ENCODE measurements around the gene KAZN.

Gene KAZN

DNA sequence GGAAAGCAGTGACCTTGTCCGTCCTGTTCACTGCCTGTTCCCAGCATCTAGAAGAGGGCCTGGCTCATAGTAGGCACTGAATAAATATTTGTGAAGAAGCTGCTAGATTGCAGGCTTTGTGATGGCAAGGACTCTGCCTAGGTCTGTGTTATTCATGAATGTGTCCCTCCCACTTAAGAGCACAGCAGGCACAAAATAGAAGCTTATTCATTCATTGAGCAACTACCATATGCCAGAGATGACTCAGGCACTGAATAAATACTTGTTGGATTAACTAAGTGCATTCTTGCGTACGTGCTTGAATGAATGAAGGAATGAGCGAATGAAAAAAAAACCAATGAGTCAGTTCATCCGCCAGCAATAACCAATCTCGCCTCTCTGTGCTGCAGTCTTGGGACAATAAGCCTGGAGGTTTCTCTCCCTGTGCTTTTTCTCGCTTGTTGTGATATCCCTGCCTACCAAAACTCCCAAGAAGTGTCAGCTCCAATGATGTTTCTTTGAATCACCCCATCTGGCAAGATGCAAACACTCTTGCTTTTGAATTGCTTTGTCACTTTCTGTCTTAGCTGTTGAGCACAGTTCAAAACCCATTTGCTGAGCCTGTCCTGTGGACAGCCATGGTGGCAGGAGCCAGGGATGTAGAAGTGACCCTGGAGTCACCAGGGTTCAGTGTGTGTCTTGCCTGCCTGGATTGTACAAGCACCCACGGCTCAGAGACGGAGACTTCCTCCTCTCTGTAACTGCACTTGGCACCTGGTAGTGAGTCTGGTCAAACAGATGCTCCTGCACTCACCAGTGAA is 143.9 kb downstream of the KAZN start:
- Histone ChIP-seq H3K79me2 (ENCODE audit: insufficient read depth, low read length) (no peaks in the 10 kb centered on the region), H3K27me3 (ENCODE audit: insufficient read depth, low read length) (no peaks in the 10 kb centered on the region), H3K36me3 (ENCODE audit: insufficient read depth, low read length) (no peaks in the 10 kb centered on the region), H3K4me2 (ENCODE audit: low read length) (no peak overlapping the region), H3K9me3 (ENCODE audit: low read length) (no peaks in the 10 kb centered on the region), H3K9me2 (ENCODE audit: low read depth, low read length) (no peaks in the 10 kb centered on the region), H2AFZ (ENCODE audit: low read length) (no peak overlapping the region), H3K4me1 (ENCODE audit: insufficient read depth, low read length, severe bottlenecking) (peaks cover 9% of the 10 kb centered on the region), H3F3A (ENCODE audit: insufficient read depth, low read length) (no peaks in the 10 kb centered on the region), H3K27ac (ENCODE audit: low read depth, low read length, poor library complexity, severe bottlenecking) (no peak overlapping the region), H3K4me3 (ENCODE audit: low read depth, low read length, poor library complexity, severe bottlenecking) (no peak overlapping the region), H3K9ac (ENCODE audit: low read length) (no peak overlapping the region), H4K20me1 (ENCODE audit: insufficient read depth, low read length) (no peaks in the 10 kb centered on the region)
- no peak for TF ChIP-seq EZH2 (IDR thresholded peaks at IDR 0.05; ENCODE audit: borderline replicate concordance, low read length)
- TF ChIP-seq, protein P1, sequence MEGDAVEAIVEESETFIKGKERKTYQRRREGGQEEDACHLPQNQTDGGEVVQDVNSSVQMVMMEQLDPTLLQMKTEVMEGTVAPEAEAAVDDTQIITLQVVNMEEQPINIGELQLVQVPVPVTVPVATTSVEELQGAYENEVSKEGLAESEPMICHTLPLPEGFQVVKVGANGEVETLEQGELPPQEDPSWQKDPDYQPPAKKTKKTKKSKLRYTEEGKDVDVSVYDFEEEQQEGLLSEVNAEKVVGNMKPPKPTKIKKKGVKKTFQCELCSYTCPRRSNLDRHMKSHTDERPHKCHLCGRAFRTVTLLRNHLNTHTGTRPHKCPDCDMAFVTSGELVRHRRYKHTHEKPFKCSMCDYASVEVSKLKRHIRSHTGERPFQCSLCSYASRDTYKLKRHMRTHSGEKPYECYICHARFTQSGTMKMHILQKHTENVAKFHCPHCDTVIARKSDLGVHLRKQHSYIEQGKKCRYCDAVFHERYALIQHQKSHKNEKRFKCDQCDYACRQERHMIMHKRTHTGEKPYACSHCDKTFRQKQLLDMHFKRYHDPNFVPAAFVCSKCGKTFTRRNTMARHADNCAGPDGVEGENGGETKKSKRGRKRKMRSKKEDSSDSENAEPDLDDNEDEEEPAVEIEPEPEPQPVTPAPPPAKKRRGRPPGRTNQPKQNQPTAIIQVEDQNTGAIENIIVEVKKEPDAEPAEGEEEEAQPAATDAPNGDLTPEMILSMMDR (IDR thresholded peaks at IDR 0.05; ENCODE audit: low read length) = no peak

DNA sequence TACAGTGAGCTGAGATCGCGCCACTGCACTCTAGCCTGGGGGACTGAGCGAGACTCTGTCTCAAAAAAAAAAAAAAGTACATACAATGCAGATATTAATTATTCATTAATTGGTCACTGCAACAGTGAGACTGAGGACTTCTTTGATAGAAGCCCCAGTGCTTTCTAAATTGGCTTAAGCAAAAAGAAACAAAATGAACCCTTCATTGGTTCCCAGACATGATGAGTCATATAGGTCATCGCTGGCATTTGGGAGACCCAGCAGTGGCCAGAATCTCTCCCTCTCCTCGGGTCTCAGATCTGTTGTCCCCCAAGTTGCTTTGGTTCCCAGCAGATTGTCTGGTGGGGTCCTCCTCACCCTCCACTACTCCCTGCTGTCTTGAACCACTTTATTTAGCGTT is 144.9 kb downstream of the KAZN start:
- Histone ChIP-seq H3K27ac (ENCODE audit: low read depth, low read length, poor library complexity, severe bottlenecking) (no peak overlapping the region), H3K4me2 (ENCODE audit: low read length) (no peak overlapping the region), H2AFZ (ENCODE audit: low read length) (no peak overlapping the region), H3F3A (ENCODE audit: insufficient read depth, low read length) (no peaks in the 10 kb centered on the region), H3K9ac (ENCODE audit: low read length) (no peak overlapping the region), H4K20me1 (ENCODE audit: insufficient read depth, low read length) (no peaks in the 10 kb centered on the region), H3K4me1 (ENCODE audit: insufficient read depth, low read length, severe bottlenecking) (peaks cover 9% of the 10 kb centered on the region), H3K36me3 (ENCODE audit: insufficient read depth, low read length) (no peaks in the 10 kb centered on the region), H3K9me2 (ENCODE audit: low read depth, low read length) (no peaks in the 10 kb centered on the region), H3K79me2 (ENCODE audit: insufficient read depth, low read length) (no peaks in the 10 kb centered on the region), H3K27me3 (ENCODE audit: insufficient read depth, low read length) (no peaks in the 10 kb centered on the region), H3K4me3 (ENCODE audit: low read depth, low read length, poor library complexity, severe bottlenecking) (no peak overlapping the region), H3K9me3 (ENCODE audit: low read length) (no peaks in the 10 kb centered on the region)
- TF ChIP-seq EZH2 (IDR thresholded peaks at IDR 0.05; ENCODE audit: borderline replicate concordance, low read length) = no peak
- TF ChIP-seq, protein P1 (IDR thresholded peaks at IDR 0.05; ENCODE audit: low read length) = no peak

DNA sequence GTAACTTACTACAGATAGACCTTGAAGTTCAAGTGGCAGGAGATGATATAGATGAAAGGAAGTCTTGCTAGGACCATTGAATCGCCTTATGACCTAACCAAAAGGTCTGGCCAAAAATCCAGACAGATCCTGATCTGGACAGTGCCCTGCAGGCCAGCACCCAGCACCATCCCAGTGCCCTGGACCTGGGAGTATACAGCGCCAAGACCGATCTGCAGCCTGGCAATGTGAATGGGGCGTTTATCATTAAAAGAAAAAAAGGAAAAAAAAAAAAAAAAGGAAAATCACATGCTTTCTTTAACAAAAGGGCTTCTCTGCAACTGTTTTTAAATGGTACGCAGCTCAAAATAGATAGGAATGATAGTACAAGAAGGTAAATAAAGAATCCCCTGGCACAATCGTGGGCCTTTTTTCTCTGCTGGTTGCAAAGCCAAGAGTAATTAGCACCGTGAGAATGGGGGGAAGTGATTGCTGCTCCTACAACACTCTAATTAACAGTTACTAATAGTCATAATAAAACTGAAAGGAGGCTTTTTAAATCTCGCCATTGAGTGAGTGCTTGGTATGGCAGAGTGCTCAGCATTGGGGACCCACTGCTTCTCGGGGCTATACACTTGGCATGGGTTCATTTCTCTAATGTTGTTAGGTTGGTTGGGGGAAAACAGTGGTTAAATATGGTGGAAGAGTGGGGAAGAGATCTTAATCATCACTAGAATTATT is 146.7 kb downstream of the KAZN start:
- Histone ChIP-seq H3K4me1 (ENCODE audit: insufficient read depth, low read length, severe bottlenecking) (no peaks in the 10 kb centered on the region), H3K9ac (ENCODE audit: low read length) (no peak overlapping the region), H3F3A (ENCODE audit: insufficient read depth, low read length) (no peaks in the 10 kb centered on the region), H3K79me2 (ENCODE audit: insufficient read depth, low read length) (no peaks in the 10 kb centered on the region), H3K27ac (ENCODE audit: low read depth, low read length, poor library complexity, severe bottlenecking) (no peak overlapping the region), H3K9me3 (ENCODE audit: low read length) (no peaks in the 10 kb centered on the region), H2AFZ (ENCODE audit: low read length) (no peak overlapping the region), H4K20me1 (ENCODE audit: insufficient read depth, low read length) (no peaks in the 10 kb centered on the region), H3K27me3 (ENCODE audit: insufficient read depth, low read length) (peaks cover 3% of the 10 kb centered on the region; the same call in 1 of the 2 replicates), H3K4me2 (ENCODE audit: low read length) (no peak overlapping the region), H3K36me3 (ENCODE audit: insufficient read depth, low read length) (no peaks in the 10 kb centered on the region), H3K9me2 (ENCODE audit: low read depth, low read length) (no peaks in the 10 kb centered on the region), H3K4me3 (ENCODE audit: low read depth, low read length, poor library complexity, severe bottlenecking) (no peak overlapping the region)
- TF ChIP-seq EZH2 (IDR thresholded peaks at IDR 0.05; ENCODE audit: borderline replicate concordance, low read length) = no peak
- TF ChIP-seq, protein P1 (IDR thresholded peaks at IDR 0.05; ENCODE audit: low read length) = no peak
